ENCODE results near the gene DAGLB. TPM values are rescaled to one million over a fixed set of nuclear protein-coding genes. Genes with fewer than 3 reads are reported as not detected.
"Not testable (repeated sequence)": the region's sequence is repeated elsewhere in the genome, so short reads cannot be mapped to it uniquely, and the experiment has no call there.

Gene DAGLB
- total RNA-seq, 4 donors from 2014 or later: 9.8 to 14.6 (median 12.0) TPM

DNA sequence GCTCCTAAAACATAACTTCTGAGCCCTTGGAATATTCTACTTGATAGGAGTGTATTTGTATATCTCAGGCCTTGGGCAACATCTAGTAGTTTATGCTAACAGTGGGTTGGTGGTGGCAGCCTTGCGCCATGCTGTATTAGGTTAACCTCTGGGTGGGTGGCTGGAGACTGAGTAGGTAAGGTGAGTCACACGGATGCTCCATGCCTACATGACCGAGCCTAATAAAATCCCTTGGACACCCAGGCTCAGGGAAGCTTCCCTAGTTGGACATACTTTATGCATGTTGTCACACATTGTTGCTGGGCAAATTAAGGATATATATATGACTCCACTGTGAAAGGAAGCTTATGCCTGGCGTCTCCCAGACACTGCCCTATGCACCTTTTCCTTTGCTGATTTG is 6.0 kb upstream of the DAGLB start:
- H3K4me1 ChIP-seq: peaks cover 0 to 2% (median 1%) of the 10 kb centered on the region in 4 donors
- TF ChIP-seq, protein P1, sequence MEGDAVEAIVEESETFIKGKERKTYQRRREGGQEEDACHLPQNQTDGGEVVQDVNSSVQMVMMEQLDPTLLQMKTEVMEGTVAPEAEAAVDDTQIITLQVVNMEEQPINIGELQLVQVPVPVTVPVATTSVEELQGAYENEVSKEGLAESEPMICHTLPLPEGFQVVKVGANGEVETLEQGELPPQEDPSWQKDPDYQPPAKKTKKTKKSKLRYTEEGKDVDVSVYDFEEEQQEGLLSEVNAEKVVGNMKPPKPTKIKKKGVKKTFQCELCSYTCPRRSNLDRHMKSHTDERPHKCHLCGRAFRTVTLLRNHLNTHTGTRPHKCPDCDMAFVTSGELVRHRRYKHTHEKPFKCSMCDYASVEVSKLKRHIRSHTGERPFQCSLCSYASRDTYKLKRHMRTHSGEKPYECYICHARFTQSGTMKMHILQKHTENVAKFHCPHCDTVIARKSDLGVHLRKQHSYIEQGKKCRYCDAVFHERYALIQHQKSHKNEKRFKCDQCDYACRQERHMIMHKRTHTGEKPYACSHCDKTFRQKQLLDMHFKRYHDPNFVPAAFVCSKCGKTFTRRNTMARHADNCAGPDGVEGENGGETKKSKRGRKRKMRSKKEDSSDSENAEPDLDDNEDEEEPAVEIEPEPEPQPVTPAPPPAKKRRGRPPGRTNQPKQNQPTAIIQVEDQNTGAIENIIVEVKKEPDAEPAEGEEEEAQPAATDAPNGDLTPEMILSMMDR (IDR thresholded peaks at IDR 0.05): no peak
- intact Hi-C loops (cut with DNase I): no loop called here
- H3K27me3 ChIP-seq: no peaks in the 10 kb centered on the region
- no peak for DNase-seq (ENCODE audit: extremely low spot score)
- 75% methylated on average over 4 of the region's 4 CpGs for WGBS
- no peaks in the 10 kb centered on the region for H3K9me3 ChIP-seq
- H3K36me3 ChIP-seq: no peaks in the 10 kb centered on the region
- no peak overlapping the region for H3K27ac ChIP-seq (replicated peaks in 1 of 4)
- H3K4me3 ChIP-seq: no peak overlapping the region

DNA sequence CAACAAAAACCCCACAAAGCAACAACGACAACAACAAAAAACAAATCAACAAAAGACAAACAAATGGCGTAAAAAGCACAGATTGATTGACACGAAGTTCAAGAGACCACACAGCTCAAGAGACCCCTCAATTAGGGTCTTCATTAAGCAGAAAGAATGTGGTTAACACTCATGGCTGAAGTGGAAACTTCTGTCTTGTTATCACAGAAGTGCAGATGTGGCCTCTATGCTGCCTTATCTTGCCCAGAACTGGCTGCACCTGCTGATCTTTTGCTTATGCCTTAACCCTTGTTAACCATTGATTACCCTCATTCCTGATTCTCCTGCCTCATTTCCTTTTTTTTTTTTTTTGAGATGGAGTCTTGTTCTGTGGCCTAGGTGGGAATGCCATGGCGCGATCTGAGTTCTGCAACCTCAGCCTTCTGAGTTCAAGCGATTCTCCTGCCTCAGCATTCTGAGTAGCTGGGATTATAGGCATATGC is 3.5 kb upstream of the DAGLB start:
- Histone ChIP-seq H3K27me3 (no peaks in the 10 kb centered on the region), H3K4me1 (peaks cover 7 to 19% (median 16%) of the 10 kb centered on the region in 4 donors), H3K4me3 (no peak overlapping the region), H3K36me3 (no peaks in the 10 kb centered on the region), H3K9me3 (no peaks in the 10 kb centered on the region), H3K27ac (replicated peaks in 1 of 4) (no peak overlapping the region)
- no peak for TF ChIP-seq EP300 (IDR thresholded peaks at IDR 0.05)
- TF ChIP-seq, protein P1 (IDR thresholded peaks at IDR 0.05): no peak
- no peak for TF ChIP-seq POLR2A (IDR thresholded peaks at IDR 0.05; ENCODE audit: low read depth)
- 86% methylated on average over 6 of the region's 6 CpGs for WGBS
- intact Hi-C loops (cut with DNase I): no loop called here
- no peak for DNase-seq (ENCODE audit: extremely low spot score)

DNA sequence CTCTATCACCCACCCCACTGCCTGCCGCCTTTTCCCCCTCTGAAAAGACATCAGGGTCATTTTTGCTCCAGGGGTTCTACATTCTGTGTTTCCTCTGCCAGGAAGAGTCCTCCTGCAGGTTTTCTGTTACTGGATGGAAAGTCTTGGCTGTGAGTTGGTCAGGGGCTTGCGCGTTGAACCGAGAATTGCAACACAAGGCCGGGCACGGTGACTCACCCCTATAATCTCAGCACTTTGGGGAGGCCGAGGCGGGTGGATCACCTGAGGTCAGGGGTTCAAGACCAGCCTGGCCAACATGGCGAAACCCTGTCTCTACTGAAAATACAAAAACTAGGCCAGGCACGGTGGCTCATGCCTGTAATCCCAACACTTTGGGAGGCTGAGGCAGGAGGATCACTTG is 2.8 kb upstream of the DAGLB start:
- H3K4me1 ChIP-seq: peaks cover 8 to 22% (median 18%) of the 10 kb centered on the region in 4 donors
- WGBS: 96% methylated on average over 5 of the region's 10 CpGs
- intact Hi-C loops (cut with DNase I); H3K4me3 ChIP-seq; DNase-seq (ENCODE audit: extremely low spot score); H3K36me3 ChIP-seq; H3K27ac ChIP-seq (replicated peaks in 1 of 4); H3K27me3 ChIP-seq; H3K9me3 ChIP-seq: not testable (repeated sequence)

DNA sequence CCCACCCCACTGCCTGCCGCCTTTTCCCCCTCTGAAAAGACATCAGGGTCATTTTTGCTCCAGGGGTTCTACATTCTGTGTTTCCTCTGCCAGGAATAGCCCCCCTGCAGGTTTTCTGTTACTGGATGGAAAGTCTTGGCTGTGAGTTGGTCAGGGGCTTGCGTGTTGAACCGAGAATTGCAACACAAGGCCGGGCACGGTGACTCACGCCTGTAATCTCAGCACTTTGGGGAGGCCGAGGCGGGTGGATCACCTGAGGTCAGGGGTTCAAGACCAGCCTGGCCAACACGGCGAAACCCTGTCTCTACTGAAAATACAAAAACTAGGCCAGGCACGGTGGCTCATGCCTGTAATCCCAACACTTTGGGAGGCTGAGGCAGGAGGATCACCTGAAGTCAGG is 2.1 kb upstream of the DAGLB start:
- intact Hi-C loops (cut with DNase I); H3K27ac ChIP-seq (replicated peaks in 1 of 4); H3K27me3 ChIP-seq; H3K9me3 ChIP-seq; DNase-seq (ENCODE audit: extremely low spot score); H3K4me3 ChIP-seq: not testable (repeated sequence)
- WGBS: 78% methylated on average over 6 of the region's 11 CpGs
- peaks cover 10 to 22% (median 18%) of the 10 kb centered on the region in 4 donors for H3K4me1 ChIP-seq
- peaks cover 5 to 11% (median 8%) of the 10 kb centered on the region in 4 donors for H3K36me3 ChIP-seq

DNA sequence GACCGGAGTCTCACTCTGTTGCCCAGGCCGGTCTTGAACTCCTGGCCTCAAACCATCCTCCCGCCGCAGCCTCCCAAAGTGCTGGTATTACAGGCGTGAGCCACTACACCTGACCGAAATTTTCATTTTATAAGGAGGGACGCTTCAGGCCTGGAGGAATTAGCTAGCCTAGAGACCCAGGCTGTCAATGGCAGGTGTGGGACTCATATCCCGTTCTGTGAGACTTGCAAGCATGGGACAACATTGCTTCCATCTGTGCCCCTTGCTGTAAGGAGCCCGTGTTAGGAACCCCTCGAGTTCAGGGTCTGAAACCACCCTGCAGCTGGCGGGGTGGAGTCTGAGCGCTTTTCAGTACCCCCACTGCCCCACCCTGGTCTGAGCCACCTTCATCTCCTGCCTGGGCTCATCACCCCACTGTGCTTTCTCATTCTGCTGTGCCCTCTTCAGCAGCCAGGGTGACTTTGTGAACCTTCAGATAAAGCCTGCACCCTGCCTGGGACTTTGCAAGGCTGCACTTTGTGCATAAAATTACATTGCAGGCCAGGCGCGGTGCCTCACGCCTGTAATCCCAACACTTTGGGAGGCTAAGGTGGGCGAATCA is 1.3 kb upstream of the DAGLB start:
- intact Hi-C loops (cut with DNase I): no loop called here
- Histone ChIP-seq H3K4me3 (peak overlapping the region in 1 of 4 donors; percentile 90), H3K27me3 (no peaks in the 10 kb centered on the region), H3K4me1 (peaks cover 10 to 25% (median 21%) of the 10 kb centered on the region in 4 donors), H3K27ac (replicated peaks in 1 of 4) (peak overlapping the region; percentile 88 to 95 (median 90)), H3K9me3 (no peaks in the 10 kb centered on the region), H3K36me3 (peaks cover 5 to 20% (median 16%) of the 10 kb centered on the region in 4 donors)
- no peak for DNase-seq (ENCODE audit: extremely low spot score)
- TF ChIP-seq, protein P1 (IDR thresholded peaks at IDR 0.05): no peak
- TF ChIP-seq EP300 (IDR thresholded peaks at IDR 0.05) (no peak), POLR2AphosphoS5 (IDR thresholded peaks at IDR 0.05) (no peak), POLR2A (IDR thresholded peaks at IDR 0.05; ENCODE audit: low read depth) (no peak)
- WGBS: 92% methylated on average over 16 of the region's 16 CpGs
